Right lung (tissue), 10 donors: ENCODE measurements around the gene SLC22A12. TPM values are rescaled to one million over a fixed set of nuclear protein-coding genes. Genes with fewer than 3 reads are reported as not detected.
"Not testable (repeated sequence)": the region's sequence is repeated elsewhere in the genome, so short reads cannot be mapped to it uniquely, and the experiment has no call there.

ENCODE experiments used
- DNase-seq, 2 donors: peaks; one replicate each; pipeline ENCODE4 v3.0.0-alpha.2; 2013
- long read RNA-seq, 8 donors: transcript quantifications; one replicate each; lab custom pipeline, GENCODE V29; 2026
- polyA plus RNA-seq, 5 donors: library from polyadenylated mRNA; unstranded; fragments of 120-200 nt; gene quantifications; one replicate each; pipeline versions ENCODE4 v1.2.1 to v1.2.3, GENCODE V29; 2013; ENCODE audit warnings: inconsistent platforms in 1 of 5, low replicate concordance in 1 of 5; ENCODE audit not compliant: insufficient read length in 5 of 5, insufficient read depth in 1 of 5

Gene SLC22A12
- not detected for polyA plus RNA-seq
- long read RNA-seq, donor 1: 0 reads
- long read RNA-seq, donor 2: 0 reads
- long read RNA-seq, donor 3: 0 reads
- long read RNA-seq, donor 4: 0 reads
- long read RNA-seq, donor 5: 0 reads
- long read RNA-seq, donor 6: 0 reads
- long read RNA-seq, donor 7: 0 reads
- long read RNA-seq, donor 8: 0 reads

DNA sequence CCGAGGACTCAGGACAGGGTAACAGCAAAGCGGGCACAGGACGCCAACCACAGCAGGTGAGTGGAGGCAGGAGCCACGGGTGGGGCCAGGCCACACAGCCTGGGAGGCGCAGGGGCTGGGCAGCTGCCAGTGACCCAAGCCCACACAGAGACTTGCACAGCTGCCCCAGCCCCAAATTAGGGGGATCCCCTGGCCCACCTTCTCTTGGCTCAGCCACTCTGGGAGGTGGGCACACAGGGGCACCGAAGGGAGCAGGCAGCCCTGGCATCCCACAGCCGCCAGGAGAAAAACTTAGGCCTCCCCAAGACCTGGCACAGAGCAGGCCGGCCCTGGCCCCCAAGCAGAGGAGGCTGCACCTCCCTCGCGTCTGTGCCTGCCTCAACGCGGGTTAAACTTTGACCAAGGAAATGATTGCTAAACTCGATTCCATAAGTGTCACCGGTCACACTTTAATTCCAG lies at the start of gene SLC22A12:
SLC22A12 (plus strand) TSS at position 458 of the 459 bp plus-strand sequence. CDS start 337 bp downstream, outside the sequence.
- DNase-seq: no peak

DNA sequence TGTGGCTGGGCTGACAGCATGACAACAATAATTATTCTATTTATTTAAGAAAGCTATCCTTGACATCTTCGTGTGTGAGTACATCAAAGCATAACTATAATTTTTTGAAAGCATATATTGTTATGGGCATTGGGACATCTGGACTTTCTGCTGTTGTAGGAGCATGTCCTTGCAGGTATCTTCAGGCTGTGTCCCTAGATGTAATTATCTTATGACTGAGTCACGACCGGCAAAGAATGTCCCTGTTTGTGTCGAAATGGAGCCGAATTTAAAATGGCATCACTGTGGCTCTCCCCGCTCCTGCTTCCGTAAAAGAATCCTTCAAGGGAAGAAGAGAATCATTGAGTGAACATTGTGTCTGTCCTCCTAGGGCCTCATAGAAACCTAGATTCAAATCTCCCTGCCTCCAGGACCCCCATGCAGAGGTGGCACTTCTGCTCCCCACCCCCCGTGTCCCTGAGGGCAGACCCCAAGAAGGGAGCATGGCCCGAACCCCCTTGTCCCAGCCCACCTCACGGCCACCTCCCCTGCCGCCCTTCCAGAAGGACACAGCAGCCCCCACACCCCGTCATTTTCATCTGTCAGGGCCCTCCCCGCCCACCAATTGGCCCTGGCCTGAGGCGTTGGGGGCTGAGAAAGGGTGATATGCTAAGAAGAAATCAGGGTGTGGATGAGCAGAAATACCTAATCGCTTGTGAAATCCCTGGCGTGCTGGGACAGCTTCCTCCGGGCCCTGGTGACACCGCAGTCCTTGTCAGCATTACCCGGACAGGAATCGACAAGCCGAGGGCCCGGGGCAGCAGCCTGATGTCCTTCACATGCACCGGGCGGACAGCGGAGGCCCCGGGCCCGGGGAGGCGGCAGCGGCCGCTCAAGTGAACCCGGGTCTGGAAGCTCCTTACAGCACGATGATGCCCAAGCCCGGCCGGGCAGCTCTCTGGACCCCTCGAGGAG lies 48.6 kb upstream of the SLC22A12 start:
- no peak for DNase-seq

DNA sequence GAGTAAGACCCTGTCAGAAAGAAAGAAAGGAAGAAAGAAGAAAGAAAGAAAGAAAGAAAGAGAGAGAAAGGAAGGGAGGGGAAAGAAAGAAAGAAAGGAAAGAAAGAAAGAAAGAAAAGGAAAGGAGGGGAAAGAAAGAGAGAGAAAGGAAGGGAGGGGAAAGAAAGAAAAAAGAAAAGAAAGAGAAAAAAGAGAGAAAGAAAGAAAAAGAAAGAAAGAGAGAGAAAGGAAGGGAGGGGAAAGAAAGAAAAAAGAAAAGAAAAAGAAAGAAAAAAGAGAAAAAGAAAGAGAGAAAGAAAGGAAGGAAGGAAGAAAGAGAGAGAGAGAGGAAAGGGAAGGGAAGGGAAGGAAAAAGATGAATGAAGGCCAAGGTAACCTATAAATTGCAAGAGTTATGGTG lies 47.2 kb upstream of the SLC22A12 start:
- no peak for DNase-seq

- DNase-seq: no peak
Observed at GRCh38 chr11:64544616-64545296, 46.3 kb upstream of the SLC22A12 start.

DNA sequence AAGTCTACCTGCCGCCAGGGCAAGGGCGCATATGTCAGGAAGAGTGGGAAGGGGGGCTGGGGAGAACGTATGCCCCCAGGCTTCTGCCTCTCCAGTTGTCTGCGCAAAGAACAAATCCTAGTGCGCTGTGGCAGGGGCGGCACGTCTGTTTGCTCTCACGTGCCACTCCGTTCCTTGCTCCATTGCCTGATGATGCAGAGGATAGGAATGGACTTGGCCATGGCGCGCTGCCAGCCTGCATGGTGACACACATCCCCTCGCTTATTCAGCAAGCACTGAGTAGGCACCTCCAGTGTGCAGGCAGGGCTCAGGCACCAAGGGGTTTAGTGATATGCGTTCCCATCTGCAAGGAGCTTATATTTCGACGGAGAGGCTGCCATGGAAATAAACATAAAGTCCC lies 45.4 kb upstream of the SLC22A12 start:
- DNase-seq: no peak

DNA sequence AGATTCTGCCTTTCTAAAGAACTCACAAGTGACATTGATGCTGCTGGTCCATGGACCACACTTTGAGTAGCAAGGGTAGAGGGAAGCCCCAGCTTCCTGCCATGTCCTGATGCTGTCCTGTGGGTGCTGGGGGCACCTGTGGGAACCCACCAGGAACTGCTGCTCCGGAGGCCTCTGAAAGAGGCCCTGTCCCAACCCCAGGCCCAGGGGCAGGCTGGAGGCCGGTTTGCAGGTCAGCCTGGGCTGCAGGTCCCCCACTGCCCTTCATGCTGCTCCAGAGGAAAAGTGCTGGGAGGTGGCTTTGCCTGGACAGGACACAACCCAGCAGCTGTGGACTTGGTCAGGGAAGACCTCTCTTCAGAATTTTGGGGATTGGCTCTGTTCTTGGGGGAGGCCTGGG lies 44.8 kb upstream of the SLC22A12 start:
- no peak for DNase-seq

DNA sequence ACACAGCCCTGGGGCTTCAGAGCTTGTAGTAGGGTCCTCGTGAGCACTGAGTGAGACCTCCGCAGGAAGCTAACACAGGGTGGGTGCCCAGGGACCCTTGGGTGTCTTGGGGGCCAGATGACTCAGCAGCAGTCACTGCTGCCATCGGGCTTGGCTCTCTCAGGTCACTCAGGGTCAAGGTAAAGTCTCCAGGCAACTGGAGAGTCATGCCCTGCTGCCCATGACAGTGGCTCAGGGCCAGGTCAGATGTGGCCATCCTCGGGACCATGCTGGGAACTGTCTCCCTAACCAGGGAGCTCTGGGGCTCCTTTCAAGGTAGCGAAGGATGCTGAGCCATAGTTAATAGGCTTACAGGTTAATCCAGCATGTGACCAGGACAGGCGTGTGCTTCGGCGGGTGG lies 44.4 kb upstream of the SLC22A12 start:
- no peak for DNase-seq

GRCh38 chr11:64549969-64550368 lies 41.1 kb upstream of the SLC22A12 start:
- no peak for DNase-seq

DNA sequence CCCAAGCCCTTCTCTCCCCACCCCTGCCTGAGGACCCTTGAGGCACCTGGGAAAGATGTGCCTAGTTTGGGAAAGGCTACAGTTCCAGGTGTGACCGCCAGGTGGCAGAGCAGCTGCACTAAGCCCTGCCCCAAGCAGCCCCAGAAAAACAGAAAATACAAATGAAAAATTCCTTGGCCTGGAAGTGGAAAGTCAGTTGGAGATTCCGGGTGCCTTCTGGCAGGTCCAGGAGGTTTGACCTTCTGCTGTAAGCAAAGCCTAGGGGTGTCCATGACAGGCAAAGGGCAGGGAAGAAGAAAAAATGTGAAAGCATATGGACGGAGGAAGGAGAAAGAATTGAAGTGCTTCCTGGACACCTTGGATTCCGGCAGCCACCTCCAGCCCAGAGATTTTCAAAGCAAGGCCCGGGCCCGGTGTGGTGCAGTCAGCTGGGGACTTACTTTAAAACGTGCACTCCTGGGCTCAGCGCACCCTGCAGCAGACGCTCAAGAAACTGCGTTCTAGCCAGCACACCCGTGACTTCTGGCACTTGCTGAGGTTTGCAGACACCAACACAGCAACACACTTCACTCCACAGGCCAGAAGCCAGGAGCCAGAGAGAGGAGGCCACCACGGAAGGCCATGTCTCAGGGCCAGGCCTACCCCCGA lies 37.3 kb upstream of the SLC22A12 start:
- DNase-seq: peak; percentile 42 to 65

DNA sequence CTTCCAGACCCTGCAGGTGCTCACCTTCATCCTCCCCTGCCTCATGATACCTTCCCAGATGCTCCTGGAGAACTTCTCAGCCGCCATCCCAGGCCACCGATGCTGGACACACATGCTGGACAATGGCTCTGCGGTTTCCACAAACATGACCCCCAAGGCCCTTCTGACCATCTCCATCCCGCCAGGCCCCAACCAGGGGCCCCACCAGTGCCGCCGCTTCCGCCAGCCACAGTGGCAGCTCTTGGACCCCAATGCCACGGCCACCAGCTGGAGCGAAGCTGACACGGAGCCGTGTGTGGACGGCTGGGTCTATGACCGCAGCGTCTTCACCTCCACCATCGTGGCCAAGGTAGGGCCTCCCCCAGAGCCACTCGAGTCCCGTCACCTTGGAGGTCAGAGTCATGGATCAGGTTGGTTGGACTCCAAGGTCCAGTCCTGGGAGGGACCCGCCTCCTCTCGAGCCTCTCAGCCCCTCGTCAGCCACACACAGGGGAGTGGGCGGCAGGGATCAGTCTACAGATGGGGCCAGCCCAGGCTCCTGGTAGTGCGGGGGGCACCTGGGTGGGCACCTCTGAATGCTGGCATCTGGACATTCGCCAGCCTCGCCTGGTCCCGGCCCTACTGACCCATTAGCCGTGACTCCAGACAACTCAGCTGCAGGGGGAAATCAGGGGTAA lies 34.8 kb upstream of the SLC22A12 start:
- no peak for DNase-seq

DNA sequence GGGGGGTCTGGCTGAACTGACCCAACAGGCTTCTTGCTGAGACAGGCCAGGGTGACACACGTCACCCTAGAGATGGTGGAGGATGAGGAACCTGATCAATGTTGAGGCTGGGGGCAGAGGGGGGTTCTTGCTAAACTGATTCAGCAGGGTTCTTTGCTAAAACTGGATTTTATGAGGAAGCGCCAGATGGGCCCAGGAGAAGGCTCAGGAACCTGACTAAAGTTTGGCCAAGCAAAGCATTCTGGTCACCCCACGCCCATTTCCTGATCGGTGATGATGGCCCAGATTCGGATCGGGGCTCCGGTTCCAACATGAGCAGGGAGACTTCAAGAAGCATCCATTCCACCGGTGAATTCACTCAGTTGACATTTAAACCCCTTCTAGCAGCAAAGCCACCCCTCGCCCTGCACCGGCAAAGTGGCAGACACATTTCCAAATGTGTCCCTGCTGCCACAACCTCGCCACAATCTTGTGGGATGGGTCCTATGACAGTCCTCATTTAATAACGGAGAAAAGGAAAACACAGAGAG lies 34.2 kb upstream of the SLC22A12 start:
- no peak for DNase-seq

GRCh38 chr11:64558065-64558745 lies 32.8 kb upstream of the SLC22A12 start:
- DNase-seq: no peak

DNA sequence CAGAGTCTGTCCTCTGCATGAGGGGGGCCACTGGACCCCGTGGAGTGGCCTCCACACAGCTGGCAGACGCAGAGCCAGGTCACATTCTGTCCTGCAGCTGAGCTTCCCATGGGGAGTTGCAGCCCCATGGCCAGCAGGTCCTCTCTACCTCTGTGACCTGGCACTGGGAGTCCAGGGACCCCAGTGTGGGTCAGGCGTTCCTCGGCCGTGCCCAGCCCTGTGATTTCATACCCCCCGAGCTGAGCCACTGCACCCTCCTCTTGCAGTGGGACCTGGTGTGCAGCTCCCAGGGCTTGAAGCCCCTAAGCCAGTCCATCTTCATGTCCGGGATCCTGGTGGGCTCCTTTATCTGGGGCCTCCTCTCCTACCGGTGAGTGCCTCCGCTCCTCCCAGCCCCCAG lies 32.2 kb upstream of the SLC22A12 start:
- DNase-seq: no peak

DNA sequence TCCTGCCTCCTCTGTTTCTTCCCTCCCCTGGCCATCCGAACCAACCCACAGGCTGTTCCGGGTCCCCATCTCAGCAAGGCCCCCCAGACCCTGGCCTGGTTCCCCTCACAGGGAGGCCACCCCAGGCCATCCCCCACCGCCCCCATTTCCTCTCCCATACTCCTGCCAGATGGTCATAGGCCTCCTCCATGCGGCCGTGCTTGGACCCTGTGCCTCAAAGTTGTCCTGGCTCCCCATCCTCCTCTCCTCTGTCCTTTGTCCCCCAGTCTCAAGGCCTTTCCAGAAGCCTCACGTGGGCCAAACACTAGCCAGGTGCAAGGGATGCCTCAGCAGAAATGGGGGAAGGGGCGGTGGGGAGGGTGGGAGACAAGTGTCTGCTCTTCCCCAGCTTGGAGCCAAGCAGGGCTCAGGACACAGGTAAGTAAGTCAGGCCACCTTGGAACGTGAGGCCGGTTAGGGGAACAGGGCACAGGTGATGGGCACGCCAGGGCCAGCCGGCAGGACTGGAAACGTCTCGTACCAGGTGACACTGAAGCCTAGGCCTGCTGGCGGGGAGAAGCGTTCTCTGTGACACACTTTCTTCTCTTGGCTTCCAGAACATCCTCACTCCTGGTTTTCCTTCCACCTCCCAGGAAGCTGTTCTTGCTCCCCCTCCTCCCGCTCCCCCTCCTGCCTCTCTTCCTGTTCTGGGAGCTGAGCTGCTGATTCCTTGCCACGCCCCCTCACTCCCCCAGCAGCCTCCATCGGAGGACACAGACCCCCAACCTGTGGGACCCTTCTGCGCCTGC lies 31.5 kb upstream of the SLC22A12 start:
- no peak for DNase-seq

DNA sequence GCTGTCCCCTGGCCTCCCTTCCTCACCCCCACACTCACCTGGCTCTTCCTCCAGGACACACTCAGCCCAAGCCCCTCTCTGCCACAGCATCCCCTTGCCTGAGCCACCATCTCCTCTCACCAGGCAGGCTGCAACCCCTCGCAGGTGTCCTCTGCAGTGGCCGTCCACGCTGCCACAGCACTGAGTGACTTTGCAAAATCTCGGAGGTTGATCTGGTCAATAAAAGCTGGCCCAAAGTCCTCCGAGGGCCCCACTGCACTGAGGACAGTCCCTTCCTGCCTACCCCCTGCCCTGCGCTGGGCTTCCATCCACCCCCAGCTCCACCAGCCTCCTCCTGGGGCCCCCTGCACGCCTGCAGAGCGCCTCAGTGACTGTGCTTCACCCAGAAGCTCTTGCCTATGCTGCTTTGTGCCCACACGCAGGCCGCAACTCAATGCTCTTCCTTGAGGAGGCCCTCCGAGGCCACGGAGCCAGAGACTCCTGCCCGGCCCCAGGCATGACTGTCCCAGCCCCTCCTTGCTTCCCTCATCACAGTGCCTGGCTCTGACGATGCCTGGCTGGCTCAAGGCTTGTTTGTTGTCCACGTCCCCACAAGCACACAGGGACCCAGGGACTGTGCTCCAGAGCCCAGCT lies 30.8 kb upstream of the SLC22A12 start:
- DNase-seq: no peak

GRCh38 chr11:64560941-64561340 lies 30.1 kb upstream of the SLC22A12 start:
- DNase-seq: no peak

GRCh38 chr11:64561429-64561828 lies 29.6 kb upstream of the SLC22A12 start:
- DNase-seq: not testable (repeated sequence)

DNA sequence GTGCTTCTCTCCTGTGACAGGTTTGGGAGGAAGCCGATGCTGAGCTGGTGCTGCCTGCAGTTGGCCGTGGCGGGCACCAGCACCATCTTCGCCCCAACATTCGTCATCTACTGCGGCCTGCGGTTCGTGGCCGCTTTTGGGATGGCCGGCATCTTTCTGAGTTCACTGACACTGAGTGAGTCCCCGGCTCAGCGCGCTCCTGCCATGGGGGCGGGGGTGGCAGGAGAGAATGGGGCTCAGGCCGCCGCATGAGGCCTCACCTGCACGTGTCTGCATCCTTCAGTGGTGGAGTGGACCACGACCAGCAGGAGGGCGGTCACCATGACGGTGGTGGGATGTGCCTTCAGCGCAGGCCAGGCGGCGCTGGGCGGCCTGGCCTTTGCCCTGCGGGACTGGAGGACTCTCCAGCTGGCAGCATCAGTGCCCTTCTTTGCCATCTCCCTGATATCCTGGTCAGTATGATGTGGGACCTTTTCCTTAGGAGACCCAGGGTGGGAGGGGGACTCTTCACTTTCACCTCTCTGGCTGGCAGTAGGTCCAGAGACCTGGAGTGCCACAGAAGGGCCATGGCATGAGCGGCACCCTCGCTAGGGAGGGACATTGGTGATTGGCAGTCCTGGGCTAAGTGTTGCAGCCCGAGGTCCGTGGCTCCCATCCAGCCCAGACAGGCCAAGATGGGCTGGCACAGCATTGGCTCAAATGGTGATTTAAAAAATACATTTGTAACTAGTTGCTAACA lies 28.9 kb upstream of the SLC22A12 start:
- no peak for DNase-seq
